Ovary (tissue), 3 donors: ENCODE results near the gene RAPH1.

Experiments used
- CTCF ChIP-seq, 3 donors: fragments of 450-650 bp in 2 of 3; fragments of 200-600 bp in 1 of 3; IDR thresholded peaks; one replicate each; pipeline versions ENCODE4 v1.5.1 to v1.8.0; 2016 to 2022; ENCODE audit warnings: antibody characterized with exemption in 3 of 3, mild to moderate bottlenecking in 1 of 3
- POLR2A ChIP-seq: fragments of 450-650 bp; IDR thresholded peaks from one replicate; pipeline ENCODE4 v1.6.1; 2017; ENCODE audit warnings: antibody characterized with exemption, mild to moderate bottlenecking, moderate library complexity
- donor health status: DM: no; HTN: no; CAD: no.

DNA sequence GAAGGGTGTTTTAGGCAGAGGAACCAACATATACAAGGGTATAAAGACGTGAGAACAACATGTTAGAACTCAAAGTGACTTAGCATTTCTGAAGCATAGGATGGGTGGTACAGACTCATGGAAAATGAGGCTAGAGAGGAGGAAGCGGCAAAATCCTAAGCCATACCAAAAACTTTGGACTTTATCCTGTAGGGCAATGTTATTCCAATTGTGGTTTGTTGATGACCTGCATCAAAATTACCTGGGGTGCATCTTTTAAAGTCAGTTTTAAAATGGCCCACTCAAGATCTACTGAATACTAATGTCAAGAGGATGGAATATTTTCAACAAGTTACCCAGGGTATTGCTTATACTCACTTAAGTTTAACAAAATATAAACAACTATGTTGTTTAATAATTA lies 34.8 kb downstream of the RAPH1 start:
- TF ChIP-seq CTCF (IDR thresholded peaks at IDR 0.05) (no peak), POLR2A (no peak)
